ENCODE results near the gene FAR2. TPM values are rescaled to one million over a fixed set of nuclear protein-coding genes. Genes with fewer than 3 reads are reported as not detected.

FAR2 gene
- total and polyA plus RNA-seq, 4 donors, result 7.1 to 14.4 (median 11.2) TPM

DNA sequence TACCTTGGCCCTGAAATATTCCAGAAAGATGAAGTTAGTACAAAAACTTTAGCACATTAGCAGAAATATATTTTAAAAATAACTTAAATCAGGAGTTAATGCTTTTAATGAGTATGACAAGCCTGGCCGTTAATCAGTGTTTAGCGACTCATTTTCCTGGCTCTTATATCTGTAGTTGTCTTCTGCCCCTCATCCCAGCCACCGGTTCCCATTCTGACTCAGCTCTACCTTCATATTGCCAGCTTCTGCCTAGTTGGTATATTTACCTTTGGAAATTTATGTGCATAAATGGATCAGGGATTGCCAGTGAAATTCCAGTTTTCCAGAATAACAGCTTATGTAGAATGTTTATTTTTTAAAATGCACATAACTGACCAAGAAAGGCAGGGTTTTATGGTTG is 152.0 kb downstream of the FAR2 start:
- 98% methylated on average over 3 of the region's 3 CpGs for WGBS, 2 donors
- no peak for ATAC-seq (ENCODE audit: insufficient read depth, low FRiP score)
- no peak overlapping the region for H3K9ac ChIP-seq (ENCODE audit: insufficient read depth in 1 of 2, low read length in 2 of 2)
- H3K36me3 ChIP-seq (ENCODE audit: control insufficient read depth in 4 of 4, insufficient read depth in 4 of 4, low read length in 4 of 4), result peaks cover 0 to 10% (median 0%) of the 10 kb centered on the region in 4 donors
- no peak overlapping the region for H3K27ac ChIP-seq (ENCODE audit: low read depth in 1 of 2, low read length in 1 of 2)
- H3K9me3 ChIP-seq (ENCODE audit: control insufficient read depth in 4 of 4, insufficient read depth in 3 of 4, low read length in 3 of 4), result no peaks in the 10 kb centered on the region
- H3K27me3 ChIP-seq (ENCODE audit: control insufficient read depth in 3 of 3, insufficient read depth in 3 of 3, low read length in 2 of 3), result no peaks in the 10 kb centered on the region
- DNase-seq, result no peak
- TF ChIP-seq, protein P1, sequence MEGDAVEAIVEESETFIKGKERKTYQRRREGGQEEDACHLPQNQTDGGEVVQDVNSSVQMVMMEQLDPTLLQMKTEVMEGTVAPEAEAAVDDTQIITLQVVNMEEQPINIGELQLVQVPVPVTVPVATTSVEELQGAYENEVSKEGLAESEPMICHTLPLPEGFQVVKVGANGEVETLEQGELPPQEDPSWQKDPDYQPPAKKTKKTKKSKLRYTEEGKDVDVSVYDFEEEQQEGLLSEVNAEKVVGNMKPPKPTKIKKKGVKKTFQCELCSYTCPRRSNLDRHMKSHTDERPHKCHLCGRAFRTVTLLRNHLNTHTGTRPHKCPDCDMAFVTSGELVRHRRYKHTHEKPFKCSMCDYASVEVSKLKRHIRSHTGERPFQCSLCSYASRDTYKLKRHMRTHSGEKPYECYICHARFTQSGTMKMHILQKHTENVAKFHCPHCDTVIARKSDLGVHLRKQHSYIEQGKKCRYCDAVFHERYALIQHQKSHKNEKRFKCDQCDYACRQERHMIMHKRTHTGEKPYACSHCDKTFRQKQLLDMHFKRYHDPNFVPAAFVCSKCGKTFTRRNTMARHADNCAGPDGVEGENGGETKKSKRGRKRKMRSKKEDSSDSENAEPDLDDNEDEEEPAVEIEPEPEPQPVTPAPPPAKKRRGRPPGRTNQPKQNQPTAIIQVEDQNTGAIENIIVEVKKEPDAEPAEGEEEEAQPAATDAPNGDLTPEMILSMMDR (IDR thresholded peaks at IDR 0.05; ENCODE audit: control extremely low read depth, extremely low read depth), result no peak
- H3K4me3 ChIP-seq, result no peak overlapping the region
- no peaks in the 10 kb centered on the region for H3K4me1 ChIP-seq (ENCODE audit: control insufficient read depth in 5 of 5, insufficient read depth in 5 of 5, low read length in 5 of 5)

DNA sequence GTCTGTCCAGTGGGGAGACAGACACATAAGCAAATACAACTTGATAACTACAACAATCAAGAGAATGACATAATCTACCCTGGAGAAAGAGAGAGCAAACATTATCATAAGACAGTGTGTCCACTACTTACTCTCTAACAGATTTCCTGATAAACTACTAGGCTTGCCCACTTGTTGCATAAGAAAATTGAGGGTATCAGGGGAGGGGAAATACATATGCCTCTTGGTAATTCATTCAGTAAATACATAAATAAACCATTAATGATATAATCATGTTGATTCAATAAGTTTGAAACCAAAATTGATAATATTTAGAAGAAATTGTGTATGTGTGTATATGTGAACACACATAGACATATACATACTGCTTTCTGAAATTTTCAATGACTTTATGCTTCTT is 155.3 kb downstream of the FAR2 start:
- no peaks in the 10 kb centered on the region for H3K4me1 ChIP-seq (ENCODE audit: control insufficient read depth in 5 of 5, insufficient read depth in 5 of 5, low read length in 5 of 5)
- no peak for DNase-seq

DNA sequence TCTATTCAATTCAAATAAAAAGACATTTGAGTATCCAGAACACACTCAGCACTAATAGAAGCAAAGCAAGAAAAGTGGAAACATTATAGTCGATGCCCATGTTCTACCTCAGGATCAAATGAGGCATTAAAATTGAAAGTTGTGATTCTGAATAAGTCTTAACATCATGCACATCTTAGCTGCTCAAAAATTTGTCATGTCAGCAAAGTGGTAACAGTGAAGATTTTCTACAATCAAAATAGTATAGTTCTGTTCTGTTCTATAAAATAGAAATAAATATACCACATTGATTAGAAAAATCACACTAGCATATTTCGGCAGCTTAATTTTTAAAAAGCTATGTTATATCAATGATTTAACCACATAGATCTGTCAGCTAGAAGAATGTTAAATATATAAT is 157.2 kb downstream of the FAR2 start:
- peaks cover 0 to 3% (median under 1%) of the 10 kb centered on the region in 4 donors for H3K36me3 ChIP-seq (ENCODE audit: control insufficient read depth in 4 of 4, insufficient read depth in 4 of 4, low read length in 4 of 4)

More for the DNA sequence above, 155.3 kb downstream of the FAR2 start:
- Histone ChIP-seq H3K9ac (ENCODE audit: insufficient read depth in 1 of 2, low read length in 2 of 2) (no peak overlapping the region), H3K9me3 (ENCODE audit: control insufficient read depth in 4 of 4, insufficient read depth in 3 of 4, low read length in 3 of 4) (no peaks in the 10 kb centered on the region), H3K4me3 (no peak overlapping the region), H3K36me3 (ENCODE audit: control insufficient read depth in 4 of 4, insufficient read depth in 4 of 4, low read length in 4 of 4) (peaks cover 0 to 5% (median 0%) of the 10 kb centered on the region in 4 donors), H3K27ac (ENCODE audit: low read depth in 1 of 2, low read length in 1 of 2) (no peak overlapping the region), H3K27me3 (ENCODE audit: control insufficient read depth in 3 of 3, insufficient read depth in 3 of 3, low read length in 2 of 3) (no peaks in the 10 kb centered on the region)
- no peak for ATAC-seq (ENCODE audit: insufficient read depth, low FRiP score)
- TF ChIP-seq, protein P1 (IDR thresholded peaks at IDR 0.05; ENCODE audit: control extremely low read depth, extremely low read depth), result no peak

More for the DNA sequence above, 157.2 kb downstream of the FAR2 start:
- no peak overlapping the region for H3K9ac ChIP-seq (ENCODE audit: insufficient read depth in 1 of 2, low read length in 2 of 2)
- WGBS, 2 donors, result 95 to 99% methylated on average over 2 of the region's 2 CpGs
- TF ChIP-seq, protein P1 (IDR thresholded peaks at IDR 0.05; ENCODE audit: control extremely low read depth, extremely low read depth), result no peak
- H3K9me3 ChIP-seq (ENCODE audit: control insufficient read depth in 4 of 4, insufficient read depth in 3 of 4, low read length in 3 of 4), result no peaks in the 10 kb centered on the region
- no peak overlapping the region for H3K4me3 ChIP-seq
- H3K4me1 ChIP-seq (ENCODE audit: control insufficient read depth in 5 of 5, insufficient read depth in 5 of 5, low read length in 5 of 5), result no peaks in the 10 kb centered on the region
- ATAC-seq (ENCODE audit: insufficient read depth, low FRiP score) (no peak), DNase-seq (no peak)
- H3K27me3 ChIP-seq (ENCODE audit: control insufficient read depth in 3 of 3, insufficient read depth in 3 of 3, low read length in 2 of 3), result no peaks in the 10 kb centered on the region
- no peak overlapping the region for H3K27ac ChIP-seq (ENCODE audit: low read depth in 1 of 2, low read length in 1 of 2)

All from lung (tissue), 12 donors.